K562 (cell line): ENCODE data around the gene SNX27. TPM values are rescaled to one million over a fixed set of nuclear protein-coding genes. Genes with fewer than 3 reads are reported as not detected.

ENCODE experiments used
- ATAC-seq: fragments of 200-7000 bp; cut with Tn5 transposase; 3 replicates; pipeline ENCODE4 v1.9.1; 2020; ENCODE audit warnings: moderate library complexity
- BruUV-seq: library from RNA; stranded (reverse); fragments of 400-500 nt; replicated peaks from 2 replicates; lab custom pipeline; 2021; lab: Mats Ljungman, UMichigan
- CTCF ChIA-PET: fragments of 300-600 bp; formaldehyde crosslinking; extraction: SDS; loops from one replicate; lab custom pipeline; 2021; ENCODE audit warnings: low intra/inter-chr PET ratio; lab: Yijun Ruan, JAX
- POLR2A ChIA-PET: fragments of 300-600, 350-650 bp; sonication (Branson Sonifier 250); formaldehyde crosslinking; extraction: SDS; loops from one replicate; lab custom pipeline; 2021; ENCODE audit warnings: antibody characterized with exemption, inconsistent platforms; lab: Yijun Ruan, JAX
- DNase-seq, 4 experiments: peaks; one replicate each; pipeline versions ENCODE4 v3.0.0 to v3.0.0-alpha.2; 2011 to 2018; ENCODE audit warnings: low spot score in 3 of 4, mixed read lengths in 3 of 4; ENCODE audit errors: extremely low read depth in 1 of 4
- FAIRE-seq: peaks from 2 replicates; lab custom pipeline; 2011; peaks lifted over from hg19 to GRCh38; lab: Jason Lieb, UNC
- H2AFZ ChIP-seq: 2 replicates; pipeline ENCODE4 v1.6.0; 2011; ENCODE audit warnings: low read depth, low read length, control low read depth, inconsistent platforms
- H3K27ac ChIP-seq: fragments of 200-600 bp; 3 replicates; pipeline ENCODE4 v1.8.0; 2011; ENCODE audit warnings: low read depth, mild to moderate bottlenecking, control low read depth, inconsistent platforms, low read length, moderate library complexity, mixed read lengths; ENCODE audit errors: extremely low read depth
- H3K27me3 ChIP-seq, 2 experiments: fragments of 300-600 bp in 1 of 2; 2 replicates in 1 of 2; 3 replicates in 1 of 2; pipeline versions ENCODE4 v1.6.0 to v1.8.0; 2011; ENCODE audit warnings: inconsistent platforms in 2 of 2, low read length in 2 of 2, mild to moderate bottlenecking in 1 of 2, mixed read lengths in 1 of 2, moderate library complexity in 1 of 2; ENCODE audit not compliant: control insufficient read depth in 2 of 2, insufficient read depth in 2 of 2
- H3K36me3 ChIP-seq: fragments of 300-600 bp; 3 replicates; pipeline ENCODE4 v1.8.0; 2011; ENCODE audit warnings: mild to moderate bottlenecking, low read length, inconsistent platforms; ENCODE audit not compliant: control insufficient read depth, insufficient read depth
- H3K4me1 ChIP-seq, 2 experiments: fragments of 200-600 bp in 1 of 2; replicated peaks in 1 of 2; 2 replicates in 1 of 2; 3 replicates in 1 of 2; pipeline versions ENCODE4 v1.5.1 to v1.8.0; 2011; ENCODE audit warnings: inconsistent platforms in 2 of 2, low read length in 2 of 2, mild to moderate bottlenecking in 1 of 2, mixed read lengths in 1 of 2, moderate library complexity in 1 of 2; ENCODE audit not compliant: control insufficient read depth in 2 of 2, insufficient read depth in 2 of 2
- H3K4me2 ChIP-seq: 2 replicates; pipeline ENCODE4 v1.6.1; 2011; ENCODE audit warnings: low read length, control low read depth, inconsistent platforms, mixed read lengths; ENCODE audit not compliant: insufficient read depth
- H3K4me3 ChIP-seq: fragments of 200-600 bp; sonication (generic), shearing (Covaris generic); 2 replicates; pipeline ENCODE4 v1.5.1; 2016; ENCODE audit warnings: control low read depth, inconsistent platforms
- H3K79me2 ChIP-seq: fragments of 200-600 bp; 3 replicates; pipeline ENCODE4 v1.8.0; 2011; ENCODE audit warnings: low read length, inconsistent platforms; ENCODE audit not compliant: control insufficient read depth, insufficient read depth
- H3K9ac ChIP-seq, 2 experiments: 2 replicates each; pipeline versions ENCODE4 v1.6.0 to v1.6.1; 2011; ENCODE audit warnings: low read depth in 2 of 2, low read length in 2 of 2, control low read depth in 1 of 2, inconsistent platforms in 1 of 2, mild to moderate bottlenecking in 1 of 2, mixed read lengths in 1 of 2; ENCODE audit not compliant: insufficient read depth in 1 of 2
- H3K9me1 ChIP-seq: one replicate; pipeline ENCODE4 v1.6.0; 2011; ENCODE audit warnings: inconsistent platforms, mild to moderate bottlenecking, low read length, moderate library complexity; ENCODE audit not compliant: control insufficient read depth, insufficient read depth
- H3K9me3 ChIP-seq: replicated peaks from 2 replicates; pipeline ENCODE4 v1.5.1; 2011; ENCODE audit warnings: low read depth, low read length, inconsistent platforms; ENCODE audit not compliant: control insufficient read depth, insufficient read depth
- H4K20me1 ChIP-seq: replicated peaks from 2 replicates; pipeline ENCODE4 v1.6.1; 2011; ENCODE audit warnings: low read length, inconsistent platforms, mixed read lengths; ENCODE audit not compliant: control insufficient read depth, insufficient read depth
- CBX5 ChIP-seq: IDR thresholded peaks from 2 replicates; pipeline ENCODE4 v1.6.1; 2014; ENCODE audit warnings: low read depth, borderline replicate concordance
- FOXK2 ChIP-seq, 2 experiments: fragments of 450-650 bp; IDR thresholded peaks in 1 of 2; conservative IDR thresholded peaks in 1 of 2; 2 replicates each; pipeline ENCODE4 v1.6.1; 2016; ENCODE audit warnings: low read depth in 2 of 2, mild to moderate bottlenecking in 1 of 2
- STAT5A ChIP-seq: IDR thresholded peaks from 2 replicates; pipeline ENCODE4 v1.6.1; 2012; ENCODE audit warnings: low read length, inconsistent platforms, borderline replicate concordance
- TBL1XR1 ChIP-seq, 2 experiments: IDR thresholded peaks; 2 replicates each; pipeline ENCODE4 v1.6.1; 2012; ENCODE audit warnings: improper control_type of control experiment in 2 of 2, low read length in 2 of 2, mild to moderate bottlenecking in 1 of 2
- ZNF282 ChIP-seq: sonication (generic); formaldehyde crosslinking; IDR thresholded peaks from 2 replicates; pipeline ENCODE4 v1.8.1; 2023; ENCODE audit warnings: missing genetic modification reagents
- ZNF77 ChIP-seq: fragments of 250-450 bp; sonication (Bioruptor Pico); IDR thresholded peaks from 2 replicates; pipeline ENCODE4 v1.5.0; 2020
- WGBS: fragments of 100-300 bp; shearing (Covaris generic); methylation state at CpG from one replicate; pipeline ENCODE4 v1.1.6; 2016; ENCODE audit warnings: low coverage, mixed read lengths; ENCODE audit not compliant: insufficient coverage; ENCODE audit errors: missing lambda C conversion rate; 5-methylcytosine and 5-hydroxymethylcytosine counted together
- in situ Hi-C: fragments of 300-500 bp; cut with MboI; formaldehyde crosslinking; loops from 4 replicates; pipeline ENCODE4 v1.15.0; 2018; ENCODE audit warnings: inconsistent platforms, mixed read lengths
- intact Hi-C: fragments of 100-400 bp; cut with micrococcal nuclease; formaldehyde crosslinking; loops from 2 replicates; pipeline ENCODE4 v1.14.2; 2022
- polyA plus RNA-seq, 8 experiments: library from polyadenylated mRNA; depleted of rRNA in 4 of 8; stranded (reverse) in 5 of 8; unstranded in 3 of 8; fragments of >200 nt; fragmentation: Nextera tagmentation in 2 of 8; fragmentation: Illumina TruSeq in 1 of 8; extraction: Ambion mirVana in 2 of 8; extraction: Trizol in 1 of 8; gene quantifications; 2 replicates each; pipeline versions ENCODE4 v1.2.1 to v1.2.3, GENCODE V29; 2011 to 2014; ENCODE audit warnings: inconsistent platforms in 1 of 8, missing spikeins in 1 of 8
- total RNA-seq, 7 experiments: library from RNA; depleted of rRNA in 6 of 7; stranded (reverse); fragments of >200 nt in 6 of 7; fragmentation: Illumina TruSeq in 2 of 7; extraction: Trizol in 2 of 7; gene quantifications; 2 replicates each; pipeline versions ENCODE4 v1.2.1 to v1.2.3, GENCODE V29; 2011 to 2021; ENCODE audit warnings: low replicate concordance in 1 of 7
- TF ChIP-seq, protein P1 (sequence below): IDR thresholded peaks from 2 replicates; pipeline ENCODE4 v1.6.1; 2014; ENCODE audit warnings: antibody characterized with exemption

Gene SNX27
- total and polyA plus RNA-seq, 9 of the 15 experiments (the other 6 are each of a cell fraction or from before 2014, with no cell fraction given) = 4.5 to 18.7 (median 10.1) TPM

DNA sequence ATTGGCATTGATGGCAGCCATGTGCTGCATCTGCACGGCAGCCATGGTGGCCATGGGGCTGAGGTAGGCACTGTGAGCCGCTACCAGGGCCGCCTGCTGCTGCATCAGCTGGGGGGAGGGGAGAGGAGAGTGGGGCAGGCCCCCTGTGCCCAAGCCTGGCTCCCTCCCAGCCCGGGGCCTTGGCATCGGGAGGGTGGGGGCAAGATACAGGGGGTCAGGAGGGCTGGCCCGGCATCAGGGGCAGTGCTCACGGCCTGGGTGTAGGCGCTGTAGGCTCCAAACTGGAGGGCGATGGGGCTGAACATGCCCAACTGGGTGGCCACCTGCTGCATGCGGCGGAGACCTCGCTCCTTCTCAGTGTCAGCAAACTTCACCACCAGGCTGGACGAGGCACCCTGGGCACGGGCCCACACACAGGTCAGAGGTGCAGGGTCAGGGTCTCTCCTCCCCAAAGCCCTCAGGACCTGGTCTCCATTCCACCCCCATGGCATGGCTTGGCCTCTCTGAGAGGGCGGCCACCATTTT lies 95.8 kb downstream of the SNX27 start (continued):
- no peak for TF ChIP-seq CBX5

DNA sequence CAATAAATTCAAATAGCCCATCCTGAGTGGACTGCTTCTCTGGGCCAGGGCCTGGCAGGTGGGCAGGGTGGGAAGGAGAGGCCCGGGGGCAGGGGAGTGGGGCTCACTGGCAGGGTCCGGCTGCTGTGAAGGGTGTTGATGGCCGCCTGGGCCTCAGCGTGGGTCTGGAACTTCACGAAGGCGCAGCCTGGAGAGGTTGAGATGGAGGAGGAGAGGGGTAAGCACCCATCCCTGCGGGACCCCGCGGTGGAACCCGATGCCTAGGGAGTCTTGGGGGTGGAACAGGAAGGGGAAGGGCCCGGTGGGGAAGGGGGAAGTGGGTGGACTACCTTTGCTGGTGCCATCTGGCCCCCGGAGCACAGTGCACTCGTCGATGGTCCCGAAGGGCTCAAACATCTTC lies 97.0 kb downstream of the SNX27 start:
- no peak for TF ChIP-seq ZNF282 (CRISPR knock-in tag)
- TF ChIP-seq TBL1XR1 (IDR thresholded peaks at IDR 0.05; ENCODE audit: low read length in 2 of 2) = no peak
- no peak for TF ChIP-seq STAT5A
- TF ChIP-seq, protein P1, sequence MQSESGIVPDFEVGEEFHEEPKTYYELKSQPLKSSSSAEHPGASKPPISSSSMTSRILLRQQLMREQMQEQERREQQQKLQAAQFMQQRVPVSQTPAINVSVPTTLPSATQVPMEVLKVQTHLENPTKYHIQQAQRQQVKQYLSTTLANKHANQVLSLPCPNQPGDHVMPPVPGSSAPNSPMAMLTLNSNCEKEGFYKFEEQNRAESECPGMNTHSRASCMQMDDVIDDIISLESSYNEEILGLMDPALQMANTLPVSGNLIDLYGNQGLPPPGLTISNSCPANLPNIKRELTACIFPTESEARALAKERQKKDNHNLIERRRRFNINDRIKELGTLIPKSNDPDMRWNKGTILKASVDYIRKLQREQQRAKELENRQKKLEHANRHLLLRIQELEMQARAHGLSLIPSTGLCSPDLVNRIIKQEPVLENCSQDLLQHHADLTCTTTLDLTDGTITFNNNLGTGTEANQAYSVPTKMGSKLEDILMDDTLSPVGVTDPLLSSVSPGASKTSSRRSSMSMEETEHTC = no peak
- TF ChIP-seq FOXK2 (conservative IDR thresholded peaks at IDR 0.05 in 1 of 2, IDR thresholded peaks at IDR 0.05 in 1 of 2; ENCODE audit: low read depth in 2 of 2) = no peak
- TF ChIP-seq ZNF77 = no peak
- Histone ChIP-seq H3K4me2 (no peak overlapping the region), H3K79me2 (no peaks in the 10 kb centered on the region), H3K9me3 (no peaks in the 10 kb centered on the region; the same call in 1 of the 2 replicates), H3K27me3 (peaks cover 0 to 48% of the 10 kb centered on the region in 2 experiments; a peak in 2 of 5 replicates), H3K9ac (no peak overlapping the region), H3K27ac (no peak overlapping the region), H2AFZ (no peak overlapping the region), H3K4me1 (peaks cover 0 to 9% of the 10 kb centered on the region in 2 experiments; a peak in 2 of 5 replicates), H3K9me1 (no peaks in the 10 kb centered on the region), H3K36me3 (no peaks in the 10 kb centered on the region), H3K4me3 (no peak overlapping the region), H4K20me1 (peaks cover 26% of the 10 kb centered on the region)
- FAIRE-seq = no peak
- in situ Hi-C loops = no loop called here
- no peak for DNase-seq
- intact Hi-C loops = no loop called here
- CTCF ChIA-PET = no interaction called here
- no TSS peak for BruUV-seq
- POLR2A ChIA-PET = no interaction called here
- no peak for ATAC-seq
- 2% methylated on average over 11 of the region's 15 CpGs for WGBS
